CD4-positive, alpha-beta T cell (primary cell): ENCODE measurements around the gene RPL11. TPM values are rescaled to one million over a fixed set of nuclear protein-coding genes. Genes with fewer than 3 reads are reported as not detected.

Source experiments
- ATAC-seq: fragments of 200-7000 bp; cut with Tn5 transposase; one replicate; pipeline ENCODE4 v1.10.0; 2022; ENCODE audit warnings: mild to moderate bottlenecking; ENCODE audit not compliant: poor library complexity
- CTCF ChIA-PET: fragments of 350-600 bp; sonication (Branson Sonifier 250); formaldehyde crosslinking; loops from one replicate; lab custom pipeline; 2021; ENCODE audit warnings: antibody characterized with exemption, inconsistent platforms; lab: Charles Lee
- POLR2A ChIA-PET: fragments of 350-600 bp; sonication (Branson Sonifier 250); formaldehyde crosslinking; loops from one replicate; lab custom pipeline; 2021; ENCODE audit warnings: antibody characterized with exemption, inconsistent platforms; lab: Charles Lee
- DNase-seq, 14 experiments: peaks; one replicate each; pipeline ENCODE4 v3.0.0-alpha.2; 2013 to 2020; ENCODE audit warnings: mixed read lengths in 2 of 14
- H3K27ac ChIP-seq, 2 donors: one replicate each; pipeline versions ENCODE4 v1.5.1 to v1.7.0; 2013; ENCODE audit warnings: low read length in 2 of 2, low read depth in 1 of 2, mild to moderate bottlenecking in 1 of 2
- H3K27me3 ChIP-seq, 2 experiments: 1 replicate in 1 of 2; 2 replicates in 1 of 2; pipeline versions ENCODE4 v1.6.1 to v1.7.0; 2013; ENCODE audit warnings: low read length in 2 of 2, control low read depth in 1 of 2, mild to moderate bottlenecking in 1 of 2, moderate library complexity in 1 of 2; ENCODE audit not compliant: insufficient read depth in 2 of 2, control insufficient read depth in 1 of 2
- H3K36me3 ChIP-seq: one replicate; pipeline ENCODE4 v1.6.1; 2013; ENCODE audit warnings: low read length, control low read depth; ENCODE audit not compliant: insufficient read depth
- H3K4me1 ChIP-seq: one replicate; pipeline ENCODE4 v1.6.1; 2013; ENCODE audit warnings: low read length, control low read depth; ENCODE audit not compliant: insufficient read depth
- H3K4me3 ChIP-seq: one replicate; pipeline ENCODE4 v1.5.1; 2013; ENCODE audit warnings: mild to moderate bottlenecking, low read length, moderate library complexity
- H3K9me3 ChIP-seq, 2 experiments: 1 replicate in 1 of 2; 2 replicates in 1 of 2; pipeline versions ENCODE4 v1.6.1 to v1.7.0; 2013; ENCODE audit warnings: low read length in 2 of 2, mild to moderate bottlenecking in 2 of 2, control low read depth in 1 of 2, moderate library complexity in 1 of 2; ENCODE audit not compliant: control insufficient read depth in 1 of 2, insufficient read depth in 1 of 2
- H3K27ac Mint-ChIP-seq: one replicate; pipeline ENCODE4 v1.8.0; 2020; ENCODE audit warnings: mixed read lengths
- H3K27me3 Mint-ChIP-seq: one replicate; pipeline ENCODE4 v1.8.0; 2021; ENCODE audit warnings: mixed read lengths
- H3K36me3 Mint-ChIP-seq: one replicate; pipeline ENCODE4 v1.8.0; 2021; ENCODE audit warnings: low read depth, mixed read lengths
- H3K4me1 Mint-ChIP-seq: one replicate; pipeline ENCODE4 v1.8.0; 2021; ENCODE audit warnings: low read depth, mixed read lengths
- H3K4me3 Mint-ChIP-seq: one replicate; pipeline ENCODE4 v1.8.0; 2020; ENCODE audit warnings: mild to moderate bottlenecking, mixed read lengths
- H3K9me3 Mint-ChIP-seq: one replicate; pipeline ENCODE4 v1.8.0; 2020; ENCODE audit warnings: mixed read lengths
- intact Hi-C, 2 experiments: fragments of 100-400 bp; cut with DNase I in 1 of 2; cut with micrococcal nuclease in 1 of 2; formaldehyde crosslinking; loops; one replicate each; pipeline versions ENCODE4 v1.15.1 to v1.9.0; 2023 to 2025; cut with DNase I, micrococcal nuclease
- total RNA-seq, 174 experiments: library from RNA in 2 of 174; stranded (reverse) in 2 of 174; gene quantifications; one replicate each; pipeline ENCODE4 v1.2.3 and lab custom pipeline; 2021 to 2026
- TF ChIP-seq, protein P1 (sequence below): fragments of 200-600 bp; IDR thresholded peaks from one replicate; pipeline ENCODE4 v1.8.0; 2022; ENCODE audit warnings: antibody characterized with exemption, mild to moderate bottlenecking

The RPL11 gene
- total RNA-seq, 2 experiments from 2014 or later = 2,191 to 2,374 TPM

- no peaks in the 10 kb centered on the region for H3K4me1 Mint-ChIP-seq
- no peaks in the 10 kb centered on the region for H3K27me3 ChIP-seq
- TF ChIP-seq, protein P1, sequence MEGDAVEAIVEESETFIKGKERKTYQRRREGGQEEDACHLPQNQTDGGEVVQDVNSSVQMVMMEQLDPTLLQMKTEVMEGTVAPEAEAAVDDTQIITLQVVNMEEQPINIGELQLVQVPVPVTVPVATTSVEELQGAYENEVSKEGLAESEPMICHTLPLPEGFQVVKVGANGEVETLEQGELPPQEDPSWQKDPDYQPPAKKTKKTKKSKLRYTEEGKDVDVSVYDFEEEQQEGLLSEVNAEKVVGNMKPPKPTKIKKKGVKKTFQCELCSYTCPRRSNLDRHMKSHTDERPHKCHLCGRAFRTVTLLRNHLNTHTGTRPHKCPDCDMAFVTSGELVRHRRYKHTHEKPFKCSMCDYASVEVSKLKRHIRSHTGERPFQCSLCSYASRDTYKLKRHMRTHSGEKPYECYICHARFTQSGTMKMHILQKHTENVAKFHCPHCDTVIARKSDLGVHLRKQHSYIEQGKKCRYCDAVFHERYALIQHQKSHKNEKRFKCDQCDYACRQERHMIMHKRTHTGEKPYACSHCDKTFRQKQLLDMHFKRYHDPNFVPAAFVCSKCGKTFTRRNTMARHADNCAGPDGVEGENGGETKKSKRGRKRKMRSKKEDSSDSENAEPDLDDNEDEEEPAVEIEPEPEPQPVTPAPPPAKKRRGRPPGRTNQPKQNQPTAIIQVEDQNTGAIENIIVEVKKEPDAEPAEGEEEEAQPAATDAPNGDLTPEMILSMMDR = no peak
- ChIA-PET CTCF (no interaction called here), POLR2A (no interaction called here)
- no peaks in the 10 kb centered on the region for H3K27me3 Mint-ChIP-seq
- ATAC-seq (no peak), DNase-seq (no peak)
- H3K27ac ChIP-seq = no peak overlapping the region
- H3K9me3 Mint-ChIP-seq = no peaks in the 10 kb centered on the region
- no peak overlapping the region for H3K27ac Mint-ChIP-seq
- no peaks in the 10 kb centered on the region for H3K36me3 ChIP-seq
- no peak overlapping the region for H3K4me3 Mint-ChIP-seq
- H3K4me3 ChIP-seq = no peak overlapping the region
- H3K36me3 Mint-ChIP-seq = no peaks in the 10 kb centered on the region
- H3K4me1 ChIP-seq = no peaks in the 10 kb centered on the region
- H3K9me3 ChIP-seq = no peaks in the 10 kb centered on the region
- intact Hi-C loops = no loop called here
These were observed 45.0 kb downstream of the RPL11 start for GRCh38 chr1:23736437-23737134.

DNA sequence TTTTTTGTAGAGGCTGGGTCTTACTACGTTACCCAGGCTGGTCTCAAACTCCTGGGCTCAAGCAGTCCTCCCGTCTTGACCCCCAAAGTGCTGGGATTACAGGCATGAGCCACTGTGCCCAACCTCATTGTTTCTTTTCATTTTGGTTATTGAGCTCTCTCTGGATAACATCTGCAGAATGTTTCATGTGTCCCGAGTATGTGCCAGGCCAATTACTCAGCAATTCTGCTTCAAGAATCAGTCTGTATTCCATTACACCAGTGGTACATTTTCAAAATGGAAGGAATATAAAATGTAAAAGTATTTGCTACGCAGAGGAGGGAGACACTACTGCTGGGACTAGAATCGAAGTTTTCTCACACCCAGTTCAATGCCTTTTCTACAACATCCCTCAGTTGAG, 50.0 kb downstream of the RPL11 start:
- CTCF ChIA-PET = interaction anchor here (0.7 kb wide), 1 partner anchor 50 kb away, joined by 3 read pairs; the partner anchor contains the start of gene RPL11
- no peaks in the 10 kb centered on the region for H3K9me3 ChIP-seq
- H3K36me3 Mint-ChIP-seq = peaks cover 20% of the 10 kb centered on the region

GRCh38 chr1:23742670-23743286, 51.2 kb downstream of the RPL11 start:
- ATAC-seq (peak; percentile 32), DNase-seq (peak in 3 of 14 experiments; percentile 3 to 9 (median 4))
- ChIA-PET POLR2A (interaction anchor here (0.6 to 1.9 kb wide), 12 partner anchors 11 to 724 kb away, joined by 3 to 27 read pairs (median 5); partner anchors contain the start of genes HMGCL, KDM1A, LYPLA2 and PITHD1), CTCF (interaction anchor here (1.3 to 1.6 kb wide), 2 partner anchors 48 to 51 kb away, joined by 4 to 8 read pairs; partner anchors contain the start of gene RPL11)
- Histone ChIP-seq H3K27ac (peak overlapping the region; percentile 79 to 90), H3K4me3 (peak overlapping the region; percentile 80), H3K27me3 (no peaks in the 10 kb centered on the region), H3K9me3 (no peaks in the 10 kb centered on the region), H3K4me1 (peaks cover 24% of the 10 kb centered on the region), H3K36me3 (peaks cover 7% of the 10 kb centered on the region)
- H3K36me3 Mint-ChIP-seq = peaks cover 31% of the 10 kb centered on the region
- peak overlapping the region; percentile 93 for H3K4me3 Mint-ChIP-seq
- peaks cover 48% of the 10 kb centered on the region for H3K4me1 Mint-ChIP-seq
- peak overlapping the region; percentile 88 for H3K27ac Mint-ChIP-seq
- no peaks in the 10 kb centered on the region for H3K9me3 Mint-ChIP-seq
- intact Hi-C loops = loop anchor here (1.0 to 5.0 kb wide), 7 partner anchors 35 to 905 kb away; partner anchors contain the start of genes RPL11 (in 2 of the 2), GALE (in 1 of the 2), PITHD1 (in 1 of the 2) and ZNF436 (in 1 of the 2)
- no peaks in the 10 kb centered on the region for H3K27me3 Mint-ChIP-seq
- TF ChIP-seq, protein P1 = no peak

More for the DNA sequence above, 50.0 kb downstream of the RPL11 start:
- H3K36me3 ChIP-seq = peaks cover under 1% of the 10 kb centered on the region
- peaks cover 24% of the 10 kb centered on the region for H3K4me1 ChIP-seq
- H3K27ac Mint-ChIP-seq = peak overlapping the region; percentile 88
- TF ChIP-seq, protein P1 = no peak
- H3K27ac ChIP-seq = no peak overlapping the region
- H3K4me1 Mint-ChIP-seq = peaks cover 36% of the 10 kb centered on the region
- H3K9me3 Mint-ChIP-seq = no peaks in the 10 kb centered on the region
- no peaks in the 10 kb centered on the region for H3K27me3 Mint-ChIP-seq
- H3K4me3 Mint-ChIP-seq = peak overlapping the region; percentile 93
- DNase-seq (no peak), ATAC-seq (no peak)
- POLR2A ChIA-PET = interaction anchor here (0.8 to 1.0 kb wide), 2 partner anchors 50 to 84 kb away, joined by 3 to 4 read pairs; partner anchors contain the start of genes HMGCL and RPL11
- intact Hi-C loops = loop anchor here (2.0 to 5.0 kb wide), 6 partner anchors 36 to 906 kb away; partner anchors contain the start of genes GALE (in 1 of the 2), PITHD1 (in 1 of the 2), RPL11 (in 1 of the 2) and ZNF436 (in 1 of the 2)
- H3K27me3 ChIP-seq = no peaks in the 10 kb centered on the region
- H3K4me3 ChIP-seq = no peak overlapping the region
